Gastrocnemius medialis (tissue), 4 donors: ENCODE data around the gene TMEM255B. TPM values are rescaled to one million over a fixed set of nuclear protein-coding genes. Genes with fewer than 3 reads are reported as not detected.

ENCODE experiments used
- ATAC-seq, 2 donors: fragments of 150-250 bp; one replicate each; pipeline ENCODE4 v1.9.1; 2016
- DNase-seq, 2 donors: peaks; one replicate each; pipeline ENCODE4 v3.0.0-alpha.2; 2019
- H3K27ac ChIP-seq, 4 donors: fragments of 200-600 bp; sonication (generic); 1 replicate in 1 of 4; 2 replicates in 3 of 4; pipeline ENCODE4 v1.5.1; 2016 to 2018; ENCODE audit warnings: mild to moderate bottlenecking in 2 of 4, moderate library complexity in 1 of 4
- H3K27me3 ChIP-seq, 3 donors: fragments of 200-600 bp; sonication (generic) in 2 of 3; 1 replicate in 1 of 3; 2 replicates in 2 of 3; pipeline versions ENCODE4 v1.5.1 to v1.6.0; 2016 to 2019; ENCODE audit warnings: mild to moderate bottlenecking in 1 of 3, moderate library complexity in 1 of 3
- H3K36me3 ChIP-seq, 2 donors: fragments of 200-600 bp; sonication (generic) in 1 of 2; one replicate each; pipeline ENCODE4 v1.5.1; 2017 to 2018
- H3K4me1 ChIP-seq, 2 donors: fragments of 200-600 bp; sonication (generic) in 1 of 2; one replicate each; pipeline ENCODE4 v1.5.1; 2016 to 2017; ENCODE audit warnings: mild to moderate bottlenecking in 2 of 2
- H3K4me3 ChIP-seq, 4 donors: fragments of 200-600 bp; sonication (generic) in 3 of 4; 1 replicate in 1 of 4; 2 replicates in 3 of 4; pipeline ENCODE4 v1.5.1; 2016 to 2019; ENCODE audit warnings: mild to moderate bottlenecking in 2 of 4
- H3K9me3 ChIP-seq, 3 donors: fragments of 200-600 bp; sonication (generic) in 2 of 3; 1 replicate in 1 of 3; 2 replicates in 2 of 3; pipeline ENCODE4 v1.5.1; 2016 to 2019
- POLR2A ChIP-seq, 2 donors: fragments of 450-650 bp; IDR thresholded peaks; one replicate each; pipeline ENCODE4 v1.6.1; 2017; ENCODE audit warnings: antibody characterized with exemption in 2 of 2, mild to moderate bottlenecking in 2 of 2, moderate library complexity in 2 of 2
- in situ Hi-C, 4 donors: fragments of 200-750 bp; cut with MboI; loops; one replicate each; pipeline versions ENCODE4 v1.15.0 to v1.8.0; 2017; ENCODE audit warnings: low sequenced_read_pairs in 4 of 4
- intact Hi-C: fragments of 100-400 bp; cut with DNase I; formaldehyde crosslinking; loops from one replicate; pipeline ENCODE4 v1.15.1; 2023; ENCODE audit warnings: low total_unique reads
- total RNA-seq, 4 donors: library from RNA; depleted of rRNA; stranded (reverse); fragments of >200 nt; gene quantifications; one replicate each; pipeline versions ENCODE4 v1.1.0 to v1.2.3, GENCODE V29; 2016
- TF ChIP-seq, protein P1 (sequence below), 5 experiments: fragments of 450-650 bp in 3 of 5; fragments of 200-600 bp in 2 of 5; sonication (generic) in 2 of 5; IDR thresholded peaks in 4 of 5; conservative IDR thresholded peaks in 1 of 5; 1 replicate in 4 of 5; 2 replicates in 1 of 5; pipeline ENCODE4 v1.5.1; 2016 to 2019; ENCODE audit warnings: antibody characterized with exemption in 5 of 5, mild to moderate bottlenecking in 3 of 5, moderate library complexity in 3 of 5

Gene TMEM255B
- total RNA-seq, 4 donors from 2014 or later: 0.36 to 1.8 (median 0.59) TPM

DNA sequence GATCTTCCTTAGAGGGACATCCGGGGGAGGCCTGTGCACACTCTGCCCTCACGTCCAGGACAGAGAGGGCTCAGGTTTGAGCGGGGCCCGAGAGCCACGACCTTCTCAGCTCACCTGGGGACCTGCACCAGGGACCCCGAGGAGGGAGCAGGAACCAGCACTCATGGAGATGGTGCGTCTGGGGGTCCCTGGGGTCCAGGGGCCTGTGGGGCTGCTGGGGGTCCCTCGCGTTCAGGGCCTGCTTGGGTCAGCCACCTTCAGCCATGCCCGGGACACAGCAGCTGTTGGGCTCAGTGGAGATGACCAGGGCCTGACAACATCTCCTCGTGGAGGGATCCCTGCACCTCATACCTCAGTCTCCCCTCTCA is 47.1 kb downstream of the TMEM255B start:
- in situ Hi-C loops (no loop called here), intact Hi-C loops (no loop called here)
- DNase-seq (no peak), ATAC-seq (no peak)
- no peak overlapping the region for H3K4me3 ChIP-seq
- no peak overlapping the region for H3K27ac ChIP-seq
- TF ChIP-seq, protein P1, sequence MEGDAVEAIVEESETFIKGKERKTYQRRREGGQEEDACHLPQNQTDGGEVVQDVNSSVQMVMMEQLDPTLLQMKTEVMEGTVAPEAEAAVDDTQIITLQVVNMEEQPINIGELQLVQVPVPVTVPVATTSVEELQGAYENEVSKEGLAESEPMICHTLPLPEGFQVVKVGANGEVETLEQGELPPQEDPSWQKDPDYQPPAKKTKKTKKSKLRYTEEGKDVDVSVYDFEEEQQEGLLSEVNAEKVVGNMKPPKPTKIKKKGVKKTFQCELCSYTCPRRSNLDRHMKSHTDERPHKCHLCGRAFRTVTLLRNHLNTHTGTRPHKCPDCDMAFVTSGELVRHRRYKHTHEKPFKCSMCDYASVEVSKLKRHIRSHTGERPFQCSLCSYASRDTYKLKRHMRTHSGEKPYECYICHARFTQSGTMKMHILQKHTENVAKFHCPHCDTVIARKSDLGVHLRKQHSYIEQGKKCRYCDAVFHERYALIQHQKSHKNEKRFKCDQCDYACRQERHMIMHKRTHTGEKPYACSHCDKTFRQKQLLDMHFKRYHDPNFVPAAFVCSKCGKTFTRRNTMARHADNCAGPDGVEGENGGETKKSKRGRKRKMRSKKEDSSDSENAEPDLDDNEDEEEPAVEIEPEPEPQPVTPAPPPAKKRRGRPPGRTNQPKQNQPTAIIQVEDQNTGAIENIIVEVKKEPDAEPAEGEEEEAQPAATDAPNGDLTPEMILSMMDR (IDR thresholded peaks at IDR 0.05 in 4 of 5, conservative IDR thresholded peaks at IDR 0.05 in 1 of 5): no peak
- TF ChIP-seq POLR2A (IDR thresholded peaks at IDR 0.05): no peak
- no peaks in the 10 kb centered on the region for H3K27me3 ChIP-seq
- peaks cover 0 to 4% (median 0%) of the 10 kb centered on the region in 3 donors for H3K9me3 ChIP-seq
- H3K36me3 ChIP-seq: no peaks in the 10 kb centered on the region
- no peaks in the 10 kb centered on the region for H3K4me1 ChIP-seq

DNA sequence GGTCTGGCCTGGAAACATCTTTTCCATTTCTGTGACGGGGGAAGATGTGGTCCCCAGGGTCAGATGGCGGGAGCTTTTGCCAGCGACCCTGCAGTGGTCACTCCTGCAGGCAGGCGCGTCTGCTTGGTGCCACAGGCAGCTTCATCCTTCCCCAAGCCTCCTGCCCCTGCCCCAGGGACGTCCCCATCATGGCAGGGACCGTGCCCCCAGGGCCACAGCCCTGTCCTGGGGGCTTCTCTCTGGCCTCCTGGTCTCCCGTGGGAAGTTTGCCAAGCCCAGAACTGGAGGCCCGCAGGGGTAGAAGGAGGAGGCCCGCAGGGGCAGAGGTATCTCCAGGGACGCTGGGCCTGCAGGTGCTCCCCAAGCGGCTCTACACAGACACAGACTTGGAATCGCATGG is 47.5 kb downstream of the TMEM255B start:
- no peak for DNase-seq

DNA sequence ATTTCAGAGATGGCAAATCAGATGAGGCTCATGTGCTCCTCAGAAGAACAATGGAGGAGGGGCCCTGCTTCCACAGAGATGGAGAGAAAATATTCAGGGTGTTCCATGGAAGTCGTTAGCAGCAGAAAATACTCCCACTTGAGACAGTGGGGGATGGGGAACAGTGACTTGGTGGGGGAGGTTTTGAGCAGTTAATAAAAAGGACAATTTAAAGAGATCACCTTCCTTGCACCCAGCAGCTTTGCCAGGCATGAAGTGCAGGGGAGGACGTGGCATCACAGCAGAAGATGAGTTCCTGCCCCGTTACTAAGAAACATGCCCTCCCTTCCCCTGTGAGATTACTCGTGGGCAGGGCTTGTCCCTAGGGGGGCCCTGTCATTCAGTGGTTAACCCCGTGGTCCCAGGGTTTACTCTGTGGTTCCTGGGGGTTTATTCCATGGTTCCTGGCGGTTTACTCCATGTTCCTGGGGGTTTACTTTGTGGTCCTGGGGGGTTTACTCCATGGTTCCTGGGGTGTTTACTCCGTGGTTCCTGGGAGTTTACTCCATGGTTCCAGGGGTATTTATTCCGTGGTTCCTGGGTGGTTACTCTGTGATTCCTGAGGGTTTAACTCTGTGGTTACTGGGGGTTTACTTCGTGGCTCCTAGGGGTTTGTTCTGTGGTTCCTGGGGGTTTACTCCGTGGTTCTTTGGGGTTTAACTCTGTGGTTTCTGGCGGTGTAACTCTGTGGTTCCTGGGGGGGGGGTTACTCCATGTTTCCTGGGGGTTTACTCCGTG is 49.2 kb downstream of the TMEM255B start:
- no peak for DNase-seq
- H3K9me3 ChIP-seq: peaks cover 0 to 4% (median 0%) of the 10 kb centered on the region in 3 donors
- no peak for ATAC-seq
- H3K4me3 ChIP-seq: no peak overlapping the region
- in situ Hi-C loops (no loop called here), intact Hi-C loops (no loop called here)
- no peaks in the 10 kb centered on the region for H3K4me1 ChIP-seq
- H3K27ac ChIP-seq: no peak overlapping the region
- H3K27me3 ChIP-seq: no peaks in the 10 kb centered on the region
- TF ChIP-seq POLR2A (IDR thresholded peaks at IDR 0.05): no peak
- TF ChIP-seq, protein P1 (IDR thresholded peaks at IDR 0.05 in 4 of 5, conservative IDR thresholded peaks at IDR 0.05 in 1 of 5): no peak
- H3K36me3 ChIP-seq: no peaks in the 10 kb centered on the region

More for the DNA sequence above, 47.5 kb downstream of the TMEM255B start:
- TF ChIP-seq POLR2A (IDR thresholded peaks at IDR 0.05): no peak
- TF ChIP-seq, protein P1 (IDR thresholded peaks at IDR 0.05 in 4 of 5, conservative IDR thresholded peaks at IDR 0.05 in 1 of 5): no peak
- H3K27ac ChIP-seq: no peak overlapping the region
- no peaks in the 10 kb centered on the region for H3K4me1 ChIP-seq
- in situ Hi-C loops (no loop called here), intact Hi-C loops (no loop called here)
- peaks cover 0 to 4% (median 0%) of the 10 kb centered on the region in 3 donors for H3K9me3 ChIP-seq
- H3K4me3 ChIP-seq: no peak overlapping the region
- no peak for ATAC-seq
- H3K36me3 ChIP-seq: no peaks in the 10 kb centered on the region
- H3K27me3 ChIP-seq: no peaks in the 10 kb centered on the region

DNA sequence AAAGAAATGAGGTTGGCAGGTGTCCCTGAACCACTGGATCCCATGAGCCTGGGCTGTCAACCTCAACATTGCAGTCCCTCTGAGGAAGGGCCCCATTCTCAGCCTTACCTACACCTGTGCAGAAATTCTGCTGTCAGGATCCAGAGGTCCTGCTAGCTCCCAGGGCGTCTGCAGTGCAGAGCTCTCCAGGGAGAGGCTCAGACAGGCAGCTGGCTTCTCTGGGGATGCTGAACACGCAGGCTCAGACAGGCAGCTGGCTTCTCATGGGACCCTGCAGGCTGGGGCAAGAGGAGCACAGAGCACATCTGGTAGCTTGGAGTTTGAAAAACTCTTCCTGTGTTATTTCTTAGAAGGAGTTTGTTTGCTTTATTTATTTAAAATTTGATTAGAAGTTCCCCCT is 50.9 kb downstream of the TMEM255B start:
- no peaks in the 10 kb centered on the region for H3K27me3 ChIP-seq
- H3K36me3 ChIP-seq: no peaks in the 10 kb centered on the region
- H3K4me1 ChIP-seq: no peaks in the 10 kb centered on the region
- no peak overlapping the region for H3K27ac ChIP-seq
- peaks cover 0 to 4% (median 0%) of the 10 kb centered on the region in 3 donors for H3K9me3 ChIP-seq
- H3K4me3 ChIP-seq: no peak overlapping the region
- in situ Hi-C loops: no loop called here
- intact Hi-C loops: no loop called here
- no peak for TF ChIP-seq POLR2A (IDR thresholded peaks at IDR 0.05)
- TF ChIP-seq, protein P1 (IDR thresholded peaks at IDR 0.05 in 4 of 5, conservative IDR thresholded peaks at IDR 0.05 in 1 of 5): no peak
- DNase-seq: no peak
- no peak for ATAC-seq
